SK-N-SH (cell line): Measurements from ENCODE around the gene ARR3. TPM values are rescaled to one million over a fixed set of nuclear protein-coding genes. Genes with fewer than 3 reads are reported as not detected.

Experiments used
- CTCF ChIA-PET: fragments of 300-600, 350-600 bp; formaldehyde crosslinking; extraction: SDS; loops from one replicate; lab custom pipeline; 2021; lab: Yijun Ruan, JAX
- POLR2A ChIA-PET: fragments of 350-600 bp; sonication (Branson Sonifier 250); formaldehyde crosslinking; extraction: SDS; loops from one replicate; lab custom pipeline; 2020; ENCODE audit warnings: antibody characterized with exemption, inconsistent platforms; lab: Yijun Ruan, JAX
- DNase-seq: peaks from one replicate; pipeline ENCODE4 v3.0.0; 2012
- H2AFZ ChIP-seq: fragments of 200-600 bp; sonication (generic); 2 replicates; pipeline ENCODE4 v1.8.1; 2016; ENCODE audit warnings: antibody characterized with exemption, mild to moderate bottlenecking, low read depth
- H3F3A ChIP-seq: fragments of 200-600 bp; sonication (generic); replicated peaks from 2 replicates; pipeline ENCODE3; 2016; ENCODE audit warnings: antibody characterized with exemption, mild to moderate bottlenecking; ENCODE audit not compliant: insufficient read depth
- H3K27ac ChIP-seq, 2 experiments: fragments of 200-500 bp in 1 of 2; fragments of 200-600 bp in 1 of 2; sonication (Bioruptor generic) in 1 of 2; sonication (generic), shearing (Covaris generic) in 1 of 2; 2 replicates each; pipeline versions ENCODE4 v1.5.1 to v1.6.1; 2014 to 2016; ENCODE audit warnings: low read depth in 2 of 2, inconsistent platforms in 1 of 2, low read length in 1 of 2, mild to moderate bottlenecking in 1 of 2, mixed read lengths in 1 of 2
- H3K27me3 ChIP-seq: fragments of 200-600 bp; sonication (generic), shearing (Covaris generic); 2 replicates; pipeline ENCODE4 v1.6.1; 2016; ENCODE audit warnings: mixed run types; ENCODE audit not compliant: insufficient read depth
- H3K36me3 ChIP-seq, 2 experiments: fragments of 200-500 bp in 1 of 2; fragments of 200-600 bp in 1 of 2; sonication (Bioruptor generic) in 1 of 2; sonication (generic) in 1 of 2; replicated peaks in 1 of 2; 2 replicates each; pipeline versions ENCODE3 to v1.5.1; 2014 to 2016; ENCODE audit warnings: low read length in 1 of 2, mild to moderate bottlenecking in 1 of 2; ENCODE audit not compliant: insufficient read depth in 2 of 2, control insufficient read depth in 1 of 2
- H3K4me1 ChIP-seq, 2 experiments: fragments of 200-500 bp in 1 of 2; fragments of 200-600 bp in 1 of 2; sonication (Bioruptor generic) in 1 of 2; sonication (generic), shearing (Covaris generic) in 1 of 2; 2 replicates each; pipeline versions ENCODE4 v1.5.1 to v1.6.1; 2014 to 2016; ENCODE audit warnings: low read depth in 1 of 2, low read length in 1 of 2, mixed run types in 1 of 2; ENCODE audit not compliant: insufficient read depth in 2 of 2, control insufficient read depth in 1 of 2
- H3K4me2 ChIP-seq: fragments of 200-600 bp; sonication (generic), shearing (Covaris generic); 2 replicates; pipeline ENCODE4 v1.6.1; 2017; ENCODE audit warnings: mixed run types
- H3K4me3 ChIP-seq, 2 experiments: fragments of 200-500 bp in 1 of 2; fragments of 200-600 bp in 1 of 2; sonication (Bioruptor generic) in 1 of 2; sonication (generic), shearing (Covaris generic) in 1 of 2; 2 replicates each; pipeline versions ENCODE4 v1.5.1 to v1.8.1; 2014 to 2016; ENCODE audit warnings: low read depth in 2 of 2, inconsistent platforms in 1 of 2, low read length in 1 of 2, mild to moderate bottlenecking in 1 of 2, mixed read lengths in 1 of 2, moderate library complexity in 1 of 2
- H3K79me2 ChIP-seq: fragments of 200-600 bp; sonication (generic); 2 replicates; pipeline ENCODE4 v1.8.1; 2017; ENCODE audit warnings: mild to moderate bottlenecking; ENCODE audit not compliant: insufficient read depth
- H3K9ac ChIP-seq: fragments of 200-600 bp; sonication (generic); 2 replicates; pipeline ENCODE4 v1.6.1; 2017; ENCODE audit warnings: mixed run types
- H3K9me2 ChIP-seq: fragments of 200-600 bp; sonication (generic); 2 replicates; pipeline ENCODE4 v1.6.1; 2017; ENCODE audit warnings: mixed run types
- H3K9me3 ChIP-seq: fragments of 200-600 bp; sonication (generic); 2 replicates; pipeline ENCODE4 v1.6.1; 2017; ENCODE audit warnings: mixed run types, mild to moderate bottlenecking, moderate library complexity
- H4K20me1 ChIP-seq: fragments of 200-600 bp; sonication (generic); 2 replicates; pipeline ENCODE4 v1.6.1; 2017; ENCODE audit warnings: mild to moderate bottlenecking, mixed run types; ENCODE audit not compliant: insufficient read depth
- CHD2 ChIP-seq: fragments of 150-350 bp; IDR thresholded peaks from 2 replicates; pipeline ENCODE4 v1.6.1; 2018; ENCODE audit warnings: low read length; ENCODE audit not compliant: partially characterized antibody
- EZH2phosphoT487 ChIP-seq: fragments of 200-600 bp; sonication (generic); IDR thresholded peaks from 2 replicates; pipeline ENCODE4 v1.6.1; 2017; ENCODE audit warnings: low read depth, mixed run types, mild to moderate bottlenecking, antibody characterized with exemption, moderate library complexity, borderline replicate concordance
- FOSL2 ChIP-seq: IDR thresholded peaks from 2 replicates; pipeline ENCODE4 v1.4.0; 2012; ENCODE audit warnings: low read depth, mild to moderate bottlenecking, moderate library complexity, borderline replicate concordance
- FOXJ3 ChIP-seq: sonication (generic); formaldehyde crosslinking; IDR thresholded peaks from 2 replicates; pipeline ENCODE4 v1.5.1; 2020; ENCODE audit warnings: mild to moderate bottlenecking, missing genetic modification reagents
- FOXM1 ChIP-seq: IDR thresholded peaks from 2 replicates; pipeline ENCODE4 v1.4.0; 2012; ENCODE audit warnings: low read depth, mild to moderate bottlenecking
- GABPA ChIP-seq: IDR thresholded peaks from 2 replicates; pipeline ENCODE4 v1.4.0; 2012; ENCODE audit warnings: low read depth, mild to moderate bottlenecking
- GATA2 ChIP-seq: sonication (generic); formaldehyde crosslinking; IDR thresholded peaks from 2 replicates; pipeline ENCODE4 v1.5.0; 2020; ENCODE audit warnings: mild to moderate bottlenecking, missing genetic modification reagents
- JUND ChIP-seq: IDR thresholded peaks from 2 replicates; pipeline ENCODE4 v1.4.0; 2012
- MEF2A ChIP-seq: IDR thresholded peaks from 2 replicates; pipeline ENCODE4 v1.4.0; 2012; ENCODE audit warnings: low read depth, borderline replicate concordance
- NRF1 ChIP-seq: IDR thresholded peaks from 2 replicates; pipeline ENCODE4 v1.6.1; 2012; ENCODE audit warnings: low read depth, mild to moderate bottlenecking, low read length
- POLR2AphosphoS5 ChIP-seq: IDR thresholded peaks from 2 replicates; pipeline ENCODE4 v1.6.1; 2012; ENCODE audit warnings: low read depth, low read length
- RAD21 ChIP-seq: IDR thresholded peaks from 2 replicates; pipeline ENCODE4 v1.6.1; 2012; ENCODE audit warnings: mild to moderate bottlenecking, low read length
- RCOR1 ChIP-seq: fragments of 150-350 bp; IDR thresholded peaks from 2 replicates; pipeline ENCODE4 v1.6.1; 2017; ENCODE audit warnings: antibody characterized with exemption, low read length
- RXRA ChIP-seq: IDR thresholded peaks from 2 replicates; pipeline ENCODE4 v1.4.0; 2012; ENCODE audit warnings: low read depth, mild to moderate bottlenecking, borderline replicate concordance
- TAF1 ChIP-seq: IDR thresholded peaks from 2 replicates; pipeline ENCODE4 v1.6.1; 2012; ENCODE audit warnings: low read depth, mild to moderate bottlenecking, low read length, moderate library complexity, borderline replicate concordance
- USF1 ChIP-seq: IDR thresholded peaks from 2 replicates; pipeline ENCODE4 v1.4.0; 2012; ENCODE audit warnings: low read depth, borderline replicate concordance
- YY1 ChIP-seq: IDR thresholded peaks from 2 replicates; pipeline ENCODE4 v1.4.0; 2012; ENCODE audit warnings: low read depth, mild to moderate bottlenecking
- WGBS: methylation state at CpG from one replicate; pipeline ENCODE4 v1.1.6; 2017; ENCODE audit warnings: low lambda C conversion rate; 5-methylcytosine and 5-hydroxymethylcytosine counted together
- polyA plus RNA-seq, 3 experiments: library from polyadenylated mRNA; depleted of rRNA; stranded (reverse); fragments of >200 nt; gene quantifications; 2 replicates each; pipeline ENCODE4 v1.2.3, GENCODE V29; 2012
- TF ChIP-seq, protein P1 (sequence below): fragments of 150-350 bp; IDR thresholded peaks from 2 replicates; pipeline ENCODE4 v1.6.1; 2017; ENCODE audit warnings: antibody characterized with exemption, low read length, low read depth, borderline replicate concordance
- TF ChIP-seq, protein P2 (sequence below): IDR thresholded peaks from 2 replicates; pipeline ENCODE4 v1.4.0; 2012; ENCODE audit warnings: low read depth, borderline replicate concordance
- TF ChIP-seq, protein P3 (sequence below): IDR thresholded peaks from 2 replicates; pipeline ENCODE4 v1.6.1; 2012; ENCODE audit warnings: mild to moderate bottlenecking, low read depth, low read length, moderate library complexity

Gene ARR3
- polyA plus RNA-seq, 1 of the 3 experiments (the other 2 are of a cell fraction), result not detected

DNA sequence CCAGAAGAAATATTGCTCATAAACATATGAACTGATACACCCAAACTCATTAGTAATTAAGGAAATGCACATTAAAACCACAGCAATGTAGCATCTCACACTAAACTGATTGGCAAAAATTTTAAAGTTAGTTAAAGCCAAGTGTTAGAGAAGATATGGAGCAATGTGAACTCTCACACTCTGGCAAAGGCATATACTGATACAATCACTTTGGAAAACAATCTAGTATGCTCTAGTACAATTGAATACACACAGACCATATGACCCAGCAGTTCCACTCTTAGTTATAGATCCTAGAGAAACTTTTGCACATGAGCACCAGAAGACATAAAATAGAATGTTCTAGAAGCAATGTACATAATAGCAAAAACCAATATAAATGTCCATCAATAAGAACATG, 42.1 kb upstream of the ARR3 start (continued):
- TF ChIP-seq TAF1 (no peak), GABPA (no peak), USF1 (no peak), JUND (no peak)

DNA sequence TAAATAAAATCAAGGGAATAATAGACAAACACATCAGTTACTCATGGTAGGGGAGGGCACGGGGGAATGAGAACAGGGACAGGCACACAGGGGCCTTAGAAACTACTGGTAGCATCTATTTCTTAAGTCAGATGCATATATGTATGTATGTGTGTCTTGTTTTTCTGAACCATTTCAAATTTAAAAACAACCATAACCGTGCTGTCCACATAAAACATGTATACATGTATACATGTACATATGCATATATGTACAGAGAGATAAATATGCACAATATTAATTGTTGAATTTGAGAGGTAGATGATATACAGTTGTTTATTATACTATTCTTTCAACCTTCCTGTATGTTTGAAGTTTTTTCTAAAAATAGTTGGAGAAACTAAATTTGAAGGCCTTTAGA, 41.4 kb upstream of the ARR3 start:
- Histone ChIP-seq H3K9ac (no peak overlapping the region), H3K36me3 (no peaks in the 10 kb centered on the region), H4K20me1 (no peaks in the 10 kb centered on the region), H3K4me3 (no peak overlapping the region), H3K79me2 (no peaks in the 10 kb centered on the region), H3K4me1 (no peaks in the 10 kb centered on the region), H3K4me2 (no peak overlapping the region), H3K9me2 (no peaks in the 10 kb centered on the region), H2AFZ (no peak overlapping the region), H3K9me3 (no peaks in the 10 kb centered on the region)
- ChIA-PET CTCF (no interaction called here), POLR2A (no interaction called here)
- WGBS, result 17% methylated on average over 2 of the region's 2 CpGs
- DNase-seq, result no peak
- TF ChIP-seq, protein P1, sequence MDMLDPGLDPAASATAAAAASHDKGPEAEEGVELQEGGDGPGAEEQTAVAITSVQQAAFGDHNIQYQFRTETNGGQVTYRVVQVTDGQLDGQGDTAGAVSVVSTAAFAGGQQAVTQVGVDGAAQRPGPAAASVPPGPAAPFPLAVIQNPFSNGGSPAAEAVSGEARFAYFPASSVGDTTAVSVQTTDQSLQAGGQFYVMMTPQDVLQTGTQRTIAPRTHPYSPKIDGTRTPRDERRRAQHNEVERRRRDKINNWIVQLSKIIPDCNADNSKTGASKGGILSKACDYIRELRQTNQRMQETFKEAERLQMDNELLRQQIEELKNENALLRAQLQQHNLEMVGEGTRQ, result no peak
- no peak for TF ChIP-seq FOXJ3 (CRISPR knock-in tag)
- TF ChIP-seq RAD21, result no peak
- no peak for TF ChIP-seq MEF2A
- TF ChIP-seq, all 33 proteins: peak for 0
- H3K27ac ChIP-seq, result no peak overlapping the region
- no peaks in the 10 kb centered on the region for H3F3A ChIP-seq
- H3K27me3 ChIP-seq, result no peaks in the 10 kb centered on the region; the same call in 1 of the 2 replicates

- H3K27me3 ChIP-seq, result peaks cover 17% of the 10 kb centered on the region; the same call in 1 of the 2 replicates
Observed at GRCh38 chrX:70231666-70232065, 36.5 kb upstream of the ARR3 start.

More at GRCh38 chrX:70231666-70232065, 36.5 kb upstream of the ARR3 start:
- Histone ChIP-seq H2AFZ (no peak overlapping the region), H3K4me3 (no peak overlapping the region), H3K4me2 (no peak overlapping the region), H3K9me3 (no peaks in the 10 kb centered on the region), H3F3A (no peaks in the 10 kb centered on the region), H3K36me3 (no peaks in the 10 kb centered on the region), H3K27ac (no peak overlapping the region), H3K9ac (no peak overlapping the region), H3K79me2 (no peaks in the 10 kb centered on the region), H3K9me2 (no peaks in the 10 kb centered on the region), H3K4me1 (no peaks in the 10 kb centered on the region), H4K20me1 (no peaks in the 10 kb centered on the region)
- ChIA-PET POLR2A (no interaction called here), CTCF (no interaction called here)
- TF ChIP-seq RCOR1 (no peak), EZH2phosphoT487 (no peak), GATA2 (CRISPR knock-in tag) (no peak), NRF1 (no peak), FOSL2 (no peak), GABPA (no peak), POLR2AphosphoS5 (no peak), RAD21 (no peak), YY1 (no peak), FOXJ3 (CRISPR knock-in tag) (no peak), CHD2 (no peak), RXRA (no peak), TAF1 (no peak), FOXM1 (no peak)
- TF ChIP-seq, protein P2, sequence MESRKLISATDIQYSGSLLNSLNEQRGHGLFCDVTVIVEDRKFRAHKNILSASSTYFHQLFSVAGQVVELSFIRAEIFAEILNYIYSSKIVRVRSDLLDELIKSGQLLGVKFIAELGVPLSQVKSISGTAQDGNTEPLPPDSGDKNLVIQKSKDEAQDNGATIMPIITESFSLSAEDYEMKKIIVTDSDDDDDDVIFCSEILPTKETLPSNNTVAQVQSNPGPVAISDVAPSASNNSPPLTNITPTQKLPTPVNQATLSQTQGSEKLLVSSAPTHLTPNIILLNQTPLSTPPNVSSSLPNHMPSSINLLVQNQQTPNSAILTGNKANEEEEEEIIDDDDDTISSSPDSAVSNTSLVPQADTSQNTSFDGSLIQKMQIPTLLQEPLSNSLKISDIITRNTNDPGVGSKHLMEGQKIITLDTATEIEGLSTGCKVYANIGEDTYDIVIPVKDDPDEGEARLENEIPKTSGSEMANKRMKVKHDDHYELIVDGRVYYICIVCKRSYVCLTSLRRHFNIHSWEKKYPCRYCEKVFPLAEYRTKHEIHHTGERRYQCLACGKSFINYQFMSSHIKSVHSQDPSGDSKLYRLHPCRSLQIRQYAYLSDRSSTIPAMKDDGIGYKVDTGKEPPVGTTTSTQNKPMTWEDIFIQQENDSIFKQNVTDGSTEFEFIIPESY, result no peak
- TF ChIP-seq, protein P3, sequence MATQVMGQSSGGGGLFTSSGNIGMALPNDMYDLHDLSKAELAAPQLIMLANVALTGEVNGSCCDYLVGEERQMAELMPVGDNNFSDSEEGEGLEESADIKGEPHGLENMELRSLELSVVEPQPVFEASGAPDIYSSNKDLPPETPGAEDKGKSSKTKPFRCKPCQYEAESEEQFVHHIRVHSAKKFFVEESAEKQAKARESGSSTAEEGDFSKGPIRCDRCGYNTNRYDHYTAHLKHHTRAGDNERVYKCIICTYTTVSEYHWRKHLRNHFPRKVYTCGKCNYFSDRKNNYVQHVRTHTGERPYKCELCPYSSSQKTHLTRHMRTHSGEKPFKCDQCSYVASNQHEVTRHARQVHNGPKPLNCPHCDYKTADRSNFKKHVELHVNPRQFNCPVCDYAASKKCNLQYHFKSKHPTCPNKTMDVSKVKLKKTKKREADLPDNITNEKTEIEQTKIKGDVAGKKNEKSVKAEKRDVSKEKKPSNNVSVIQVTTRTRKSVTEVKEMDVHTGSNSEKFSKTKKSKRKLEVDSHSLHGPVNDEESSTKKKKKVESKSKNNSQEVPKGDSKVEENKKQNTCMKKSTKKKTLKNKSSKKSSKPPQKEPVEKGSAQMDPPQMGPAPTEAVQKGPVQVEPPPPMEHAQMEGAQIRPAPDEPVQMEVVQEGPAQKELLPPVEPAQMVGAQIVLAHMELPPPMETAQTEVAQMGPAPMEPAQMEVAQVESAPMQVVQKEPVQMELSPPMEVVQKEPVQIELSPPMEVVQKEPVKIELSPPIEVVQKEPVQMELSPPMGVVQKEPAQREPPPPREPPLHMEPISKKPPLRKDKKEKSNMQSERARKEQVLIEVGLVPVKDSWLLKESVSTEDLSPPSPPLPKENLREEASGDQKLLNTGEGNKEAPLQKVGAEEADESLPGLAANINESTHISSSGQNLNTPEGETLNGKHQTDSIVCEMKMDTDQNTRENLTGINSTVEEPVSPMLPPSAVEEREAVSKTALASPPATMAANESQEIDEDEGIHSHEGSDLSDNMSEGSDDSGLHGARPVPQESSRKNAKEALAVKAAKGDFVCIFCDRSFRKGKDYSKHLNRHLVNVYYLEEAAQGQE, result no peak
- no peak for DNase-seq
- 44% methylated on average over 4 of the region's 4 CpGs for WGBS
